ENCODE results near the gene TTYH3.

- no peak for TF ChIP-seq POLR2A (IDR thresholded peaks at IDR 0.05)
- no peak for TF ChIP-seq CTCF (IDR thresholded peaks at IDR 0.05)
- peak; percentile 56 for TF ChIP-seq EP300 (IDR thresholded peaks at IDR 0.05)
Observed at GRCh38 chr7:2607122-2607922, 24.5 kb upstream of the TTYH3 start.

All from ovary (tissue), 3 donors.